Hippocampal formation (tissue), 2 donors: ENCODE measurements around the gene SLC6A11.

Experiments
- DNase-seq, 2 donors: peaks; one replicate each; lab custom pipeline; 2025; lab: John Stamatoyannopoulos, UW

The SLC6A11 gene

GRCh38 chr3:10790713-10791112 is 25.3 kb upstream of the SLC6A11 start:
- DNase-seq = no peak

- no peak for DNase-seq
Measured at GRCh38 chr3:10792208-10792607, 23.8 kb upstream of the SLC6A11 start.

GRCh38 chr3:10798600-10799367 is 17.2 kb upstream of the SLC6A11 start:
- DNase-seq = no peak

- no peak for DNase-seq
Measured at GRCh38 chr3:10804183-10804648, 11.8 kb upstream of the SLC6A11 start.

GRCh38 chr3:10806006-10806405 is 10.0 kb upstream of the SLC6A11 start:
- no peak for DNase-seq

- no peak for DNase-seq
Measured at GRCh38 chr3:10808130-10808735, 7.8 kb upstream of the SLC6A11 start.

- no peak for DNase-seq
Measured at GRCh38 chr3:10808974-10809373, 7.1 kb upstream of the SLC6A11 start.

GRCh38 chr3:10810376-10810775 is 5.7 kb upstream of the SLC6A11 start:
- DNase-seq = no peak

- DNase-seq = no peak
Measured at GRCh38 chr3:10813425-10813824, 2.6 kb upstream of the SLC6A11 start.

- DNase-seq = no peak
Measured at GRCh38 chr3:10814623-10815022, 1.4 kb upstream of the SLC6A11 start.

GRCh38 chr3:10815487-10815886 is 541 bp upstream of the SLC6A11 start:
- DNase-seq = no peak

GRCh38 chr3:10816863-10817253 is 830 bp downstream of the SLC6A11 start:
- no peak for DNase-seq

- DNase-seq = peak in 1 of 2 donors; percentile 2
Measured at GRCh38 chr3:10817506-10817905, 1.5 kb downstream of the SLC6A11 start.

- no peak for DNase-seq
Measured at GRCh38 chr3:10822055-10822454, 6.0 kb downstream of the SLC6A11 start.

GRCh38 chr3:10822708-10823515 is 6.9 kb downstream of the SLC6A11 start:
- DNase-seq = no peak

GRCh38 chr3:10823516-10823818 is 7.4 kb downstream of the SLC6A11 start:
- DNase-seq = no peak

- DNase-seq = no peak
Measured at GRCh38 chr3:10824468-10824867, 8.4 kb downstream of the SLC6A11 start.

GRCh38 chr3:10833855-10834414 is 17.9 kb downstream of the SLC6A11 start:
- no peak for DNase-seq

- no peak for DNase-seq
Measured at GRCh38 chr3:10834951-10835350, 18.9 kb downstream of the SLC6A11 start.

GRCh38 chr3:10835406-10835805 is 19.4 kb downstream of the SLC6A11 start:
- no peak for DNase-seq

GRCh38 chr3:10836676-10837075 is 20.6 kb downstream of the SLC6A11 start:
- DNase-seq = no peak

GRCh38 chr3:10837849-10838248 is 21.8 kb downstream of the SLC6A11 start:
- DNase-seq = no peak

- DNase-seq = no peak
Measured at GRCh38 chr3:10839167-10839566, 23.1 kb downstream of the SLC6A11 start.
